Mucosa of stomach (tissue), 1 donor: Measurements from ENCODE around the gene RAD51B.
"Not testable (repeated sequence)": the region's sequence is repeated elsewhere in the genome, so short reads cannot be mapped to it uniquely, and the experiment has no call there.

Experiments
- H3K27me3 ChIP-seq: one replicate; pipeline ENCODE4 v1.7.0; 2013; ENCODE audit warnings: mild to moderate bottlenecking, low read length; ENCODE audit not compliant: control insufficient read depth, insufficient read depth
- H3K36me3 ChIP-seq: one replicate; pipeline ENCODE4 v1.7.0; 2013; ENCODE audit warnings: low read length; ENCODE audit not compliant: control insufficient read depth, insufficient read depth
- H3K4me1 ChIP-seq: one replicate; pipeline ENCODE4 v1.7.0; 2013; ENCODE audit warnings: mild to moderate bottlenecking, low read length; ENCODE audit not compliant: control insufficient read depth, insufficient read depth
- H3K4me3 ChIP-seq: one replicate; pipeline ENCODE4 v1.7.0; 2013; ENCODE audit warnings: low read length
- H3K9ac ChIP-seq: one replicate; pipeline ENCODE4 v1.7.0; 2013; ENCODE audit warnings: mild to moderate bottlenecking, low read length, moderate library complexity
- H3K9me3 ChIP-seq: one replicate; pipeline ENCODE4 v1.7.0; 2013; ENCODE audit warnings: mild to moderate bottlenecking, low read length, moderate library complexity; ENCODE audit not compliant: control insufficient read depth
- donor health status: Pancreatic carcinoma.

RAD51B gene

DNA sequence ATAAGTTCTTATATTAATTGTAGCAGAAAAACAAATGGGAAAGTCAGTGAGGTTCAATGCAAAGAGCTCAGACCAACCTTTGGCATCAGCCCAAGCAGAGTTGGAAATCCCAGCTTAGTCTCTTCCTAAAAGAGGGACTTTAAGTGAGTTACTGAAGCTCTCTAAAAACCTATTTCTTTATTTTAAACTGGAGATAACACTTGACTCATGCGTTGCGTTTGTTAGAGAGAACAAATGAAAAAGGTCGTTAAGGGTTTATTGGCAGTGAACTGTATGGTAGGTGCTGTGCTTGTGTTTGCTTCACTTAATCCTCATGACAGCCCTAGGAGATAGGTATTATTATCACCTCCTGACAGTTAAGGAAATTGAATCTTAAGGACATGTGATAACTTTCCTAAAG is 396.5 kb downstream of the RAD51B start:
- H3K27me3 ChIP-seq, result no peaks in the 10 kb centered on the region
- no peak overlapping the region for H3K9ac ChIP-seq
- H3K4me3 ChIP-seq, result no peak overlapping the region
- no peaks in the 10 kb centered on the region for H3K9me3 ChIP-seq
- H3K36me3 ChIP-seq, result no peaks in the 10 kb centered on the region
- peaks cover 10% of the 10 kb centered on the region for H3K4me1 ChIP-seq

DNA sequence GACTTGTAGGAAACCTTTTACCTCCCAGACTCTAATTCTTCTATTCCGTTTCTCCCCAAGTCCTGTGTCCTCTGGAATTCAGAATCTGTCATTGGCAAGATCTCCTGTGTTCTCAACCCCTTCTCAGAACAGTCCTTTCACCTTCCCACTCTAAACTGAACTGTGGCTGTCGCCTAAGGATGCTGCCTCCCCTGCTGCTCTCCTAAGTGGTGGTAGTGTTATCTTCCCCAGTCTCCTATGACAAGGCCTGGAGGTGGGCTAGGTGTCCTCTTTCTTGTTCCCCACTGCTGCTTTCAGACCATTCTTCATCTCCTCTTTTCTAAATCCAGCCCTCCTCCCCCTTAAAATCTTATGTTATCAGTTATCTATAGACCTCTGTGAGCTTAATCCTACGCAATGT is 397.4 kb downstream of the RAD51B start:
- no peaks in the 10 kb centered on the region for H3K9me3 ChIP-seq
- H3K4me3 ChIP-seq, result no peak overlapping the region
- H3K9ac ChIP-seq, result no peak overlapping the region
- H3K27me3 ChIP-seq, result no peaks in the 10 kb centered on the region
- H3K4me1 ChIP-seq, result peaks cover 5% of the 10 kb centered on the region
- H3K36me3 ChIP-seq, result no peaks in the 10 kb centered on the region

DNA sequence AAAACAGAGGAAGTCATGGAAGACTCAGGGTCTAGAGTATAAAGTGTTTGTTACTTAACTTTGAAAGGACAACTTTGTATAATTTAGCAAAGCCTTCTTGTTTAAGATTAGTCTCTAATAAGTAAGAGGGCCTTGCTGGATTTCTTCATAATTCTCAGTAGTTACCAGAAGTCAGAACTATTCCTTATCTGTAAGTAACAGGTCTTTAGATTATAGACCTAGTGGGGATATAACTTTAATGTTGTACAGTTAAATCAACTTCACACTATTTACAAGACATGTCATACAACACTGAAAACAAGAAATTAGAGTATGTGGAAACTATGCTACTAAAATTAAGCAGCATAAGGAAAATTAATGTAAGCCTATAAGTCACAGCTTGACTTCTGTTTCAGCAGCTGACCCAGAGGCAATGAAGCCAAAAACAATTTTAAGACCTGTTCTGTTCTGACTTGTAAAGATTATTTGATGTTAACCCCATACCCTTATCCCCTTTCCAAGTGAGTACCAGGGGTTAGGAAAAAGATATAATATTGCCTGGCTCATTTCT is 398.3 kb downstream of the RAD51B start:
- Histone ChIP-seq H3K4me1 (peaks cover 5% of the 10 kb centered on the region), H3K36me3 (no peaks in the 10 kb centered on the region), H3K9me3 (no peaks in the 10 kb centered on the region), H3K9ac (no peak overlapping the region), H3K4me3 (no peak overlapping the region), H3K27me3 (no peaks in the 10 kb centered on the region)

DNA sequence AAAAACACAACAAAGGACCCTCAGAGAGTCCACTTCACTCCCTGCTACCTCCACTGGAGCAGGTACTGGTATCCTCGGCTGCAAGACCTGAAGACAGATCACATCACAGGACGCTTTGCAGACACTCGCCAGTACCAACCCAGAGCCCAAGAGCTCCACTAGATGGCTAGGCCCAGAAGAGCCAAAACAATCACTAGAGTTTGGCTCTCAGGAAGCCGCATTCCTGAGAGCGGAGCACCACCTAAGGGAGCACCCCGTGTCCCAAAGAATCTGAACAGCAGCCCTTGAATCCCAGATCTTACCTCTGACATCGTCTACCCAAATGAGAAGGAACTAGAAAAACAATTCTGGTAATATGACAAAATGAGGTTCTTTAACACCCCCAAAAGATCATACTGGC is 399.8 kb downstream of the RAD51B start:
- H3K4me1 ChIP-seq, result peaks cover 5% of the 10 kb centered on the region
- no peaks in the 10 kb centered on the region for H3K27me3 ChIP-seq
- no peaks in the 10 kb centered on the region for H3K36me3 ChIP-seq
- H3K9ac ChIP-seq, result no peak overlapping the region
- no peaks in the 10 kb centered on the region for H3K9me3 ChIP-seq
- H3K4me3 ChIP-seq, result no peak overlapping the region

DNA sequence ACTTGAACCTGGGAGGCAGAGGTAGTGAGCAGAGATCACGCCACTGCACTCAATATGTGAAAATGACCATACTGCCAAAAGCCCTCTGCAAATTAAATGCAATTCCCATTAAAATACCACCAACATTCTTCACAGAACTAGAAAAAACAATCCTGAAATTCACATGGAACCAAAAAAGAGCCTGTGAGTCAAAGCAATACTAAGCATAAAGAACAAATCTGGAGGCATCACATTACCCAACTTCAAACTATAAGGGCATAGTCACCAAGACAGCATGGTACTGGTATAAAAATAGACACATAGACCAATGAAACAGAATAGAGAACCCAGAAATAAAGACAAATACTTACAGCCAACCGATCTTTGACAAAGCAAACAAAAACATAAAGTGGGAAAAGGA is 401.5 kb downstream of the RAD51B start:
- H3K4me1 ChIP-seq, H3K4me3 ChIP-seq, H3K36me3 ChIP-seq, H3K9me3 ChIP-seq, H3K27me3 ChIP-seq, H3K9ac ChIP-seq: not testable (repeated sequence)

DNA sequence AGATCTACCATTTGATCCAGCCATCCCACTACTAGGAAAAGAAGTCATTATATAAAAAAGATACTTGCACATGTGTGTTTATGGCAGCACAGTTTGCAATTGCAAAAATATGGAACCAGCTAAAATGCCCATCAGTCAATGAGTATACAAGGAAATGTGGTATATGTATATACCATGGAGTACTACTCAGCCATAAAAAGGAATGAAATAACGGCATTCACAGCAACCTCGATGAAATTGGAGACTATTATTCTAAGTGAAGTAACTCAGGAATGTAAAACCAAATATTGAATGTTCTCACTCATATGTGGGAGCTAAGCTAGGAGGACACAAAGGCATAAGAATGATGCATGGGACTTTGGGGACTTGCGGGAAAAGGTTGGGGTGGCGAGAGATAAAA is 402.6 kb downstream of the RAD51B start:
- Histone ChIP-seq H3K4me1 (no peaks in the 10 kb centered on the region), H3K9ac (no peak overlapping the region), H3K27me3 (no peaks in the 10 kb centered on the region), H3K4me3 (no peak overlapping the region), H3K36me3 (no peaks in the 10 kb centered on the region), H3K9me3 (no peaks in the 10 kb centered on the region)

DNA sequence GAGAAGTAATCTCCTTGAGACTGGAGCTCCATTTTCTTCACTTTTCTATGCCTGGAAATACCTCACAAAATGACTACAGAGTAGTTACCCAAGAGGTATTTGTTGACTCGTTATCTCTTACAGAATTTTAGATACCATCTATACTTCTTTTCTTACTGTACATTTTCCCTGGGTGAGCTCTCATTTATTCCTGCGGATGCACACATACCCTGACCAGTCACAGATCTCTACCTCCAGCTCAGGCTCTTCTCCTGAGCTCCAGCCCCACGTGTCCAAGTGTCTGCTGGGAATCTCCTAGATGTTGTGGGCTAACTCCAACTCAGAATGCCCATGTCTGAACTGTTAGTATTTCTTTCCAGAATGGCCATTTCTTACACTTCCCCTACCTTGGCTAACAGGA is 403.1 kb downstream of the RAD51B start:
- H3K9ac ChIP-seq, result no peak overlapping the region
- no peaks in the 10 kb centered on the region for H3K36me3 ChIP-seq
- H3K9me3 ChIP-seq, result no peaks in the 10 kb centered on the region
- H3K4me3 ChIP-seq, result no peak overlapping the region
- no peaks in the 10 kb centered on the region for H3K4me1 ChIP-seq
- H3K27me3 ChIP-seq, result no peaks in the 10 kb centered on the region

DNA sequence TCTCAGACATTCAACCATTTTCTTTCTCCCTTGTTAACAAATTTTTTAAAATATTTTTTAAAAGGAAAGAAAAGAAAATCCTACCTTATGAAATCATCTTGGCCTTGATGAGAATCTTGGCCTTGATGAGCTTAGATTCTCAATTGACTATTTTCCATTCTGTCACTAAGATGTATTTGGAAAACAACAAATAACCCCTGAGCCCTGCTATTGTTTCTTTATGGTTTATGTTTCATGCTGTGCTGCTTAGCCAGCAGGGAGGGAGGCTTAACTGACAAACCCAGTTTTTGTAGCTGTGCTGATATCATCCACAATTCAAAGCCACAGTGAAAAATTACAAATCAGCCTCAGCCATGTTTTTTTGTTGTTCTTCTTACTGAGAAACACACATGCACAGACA is 404.1 kb downstream of the RAD51B start:
- Histone ChIP-seq H3K4me1 (no peaks in the 10 kb centered on the region), H3K4me3 (no peak overlapping the region), H3K27me3 (no peaks in the 10 kb centered on the region), H3K36me3 (no peaks in the 10 kb centered on the region), H3K9ac (no peak overlapping the region), H3K9me3 (no peaks in the 10 kb centered on the region)

DNA sequence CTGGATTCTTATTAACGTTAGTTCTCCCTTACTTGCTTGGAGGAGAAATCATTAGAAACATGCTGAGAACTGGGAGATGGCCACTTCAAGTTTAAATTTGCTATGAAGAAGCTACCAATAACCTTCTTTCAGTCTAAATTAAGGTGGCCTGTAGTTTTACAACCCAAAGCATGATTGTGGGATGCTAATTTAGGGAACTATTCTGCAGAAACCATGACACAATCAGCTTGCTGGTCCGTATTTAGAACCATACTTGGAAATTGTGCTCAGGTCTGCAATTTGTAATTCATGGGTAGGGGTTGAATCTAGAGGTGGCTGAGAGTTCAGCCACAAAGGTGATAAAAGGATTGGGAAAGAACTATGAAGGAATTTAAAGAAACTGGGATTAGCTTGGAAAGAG is 405.7 kb downstream of the RAD51B start:
- Histone ChIP-seq H3K4me3 (no peak overlapping the region), H3K9me3 (no peaks in the 10 kb centered on the region), H3K9ac (no peak overlapping the region), H3K4me1 (no peaks in the 10 kb centered on the region), H3K36me3 (no peaks in the 10 kb centered on the region), H3K27me3 (no peaks in the 10 kb centered on the region)

DNA sequence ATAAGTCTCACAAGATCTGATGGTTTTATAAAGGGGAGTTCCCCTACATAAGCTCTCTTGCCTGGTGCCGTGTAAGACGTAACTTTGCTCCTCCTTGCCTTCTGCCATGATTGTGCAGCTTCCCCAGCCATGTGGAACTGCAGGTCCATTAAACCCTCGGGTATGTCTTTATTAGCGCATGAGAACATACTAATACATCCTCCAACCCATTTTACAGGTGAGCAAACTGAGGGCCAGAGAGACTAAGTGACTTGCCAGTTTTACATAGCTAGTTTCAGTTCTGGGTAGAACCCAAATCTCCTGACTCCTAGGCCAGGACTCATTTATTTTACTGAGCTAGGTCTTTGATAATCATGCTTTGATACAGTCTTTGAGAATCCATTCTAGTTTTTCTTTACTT is 406.9 kb downstream of the RAD51B start:
- H3K4me3 ChIP-seq, result no peak overlapping the region
- no peak overlapping the region for H3K9ac ChIP-seq
- no peaks in the 10 kb centered on the region for H3K36me3 ChIP-seq
- no peaks in the 10 kb centered on the region for H3K27me3 ChIP-seq
- H3K9me3 ChIP-seq, result no peaks in the 10 kb centered on the region
- H3K4me1 ChIP-seq, result peaks cover 9% of the 10 kb centered on the region

DNA sequence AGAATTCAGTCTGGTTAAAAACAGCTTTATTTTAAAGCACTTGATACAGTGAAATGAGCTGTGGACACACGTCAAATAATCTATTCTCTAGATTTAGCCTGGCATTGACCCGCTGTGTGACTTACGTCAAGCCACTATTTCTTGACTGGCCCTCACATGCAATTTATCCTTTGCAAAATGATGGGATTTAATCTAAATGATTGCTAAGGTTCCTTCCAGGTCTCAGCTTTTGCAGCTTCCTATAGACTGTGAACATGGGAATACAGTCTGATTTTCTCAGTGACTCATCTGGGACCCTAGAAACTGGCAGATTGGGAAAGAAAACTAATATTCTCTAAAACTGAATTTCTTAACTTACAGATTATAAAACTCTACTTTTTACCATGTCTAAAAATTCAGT is 409.1 kb downstream of the RAD51B start:
- Histone ChIP-seq H3K36me3 (no peaks in the 10 kb centered on the region), H3K9ac (no peak overlapping the region), H3K9me3 (no peaks in the 10 kb centered on the region), H3K4me1 (peaks cover 30% of the 10 kb centered on the region), H3K4me3 (no peak overlapping the region), H3K27me3 (no peaks in the 10 kb centered on the region)

DNA sequence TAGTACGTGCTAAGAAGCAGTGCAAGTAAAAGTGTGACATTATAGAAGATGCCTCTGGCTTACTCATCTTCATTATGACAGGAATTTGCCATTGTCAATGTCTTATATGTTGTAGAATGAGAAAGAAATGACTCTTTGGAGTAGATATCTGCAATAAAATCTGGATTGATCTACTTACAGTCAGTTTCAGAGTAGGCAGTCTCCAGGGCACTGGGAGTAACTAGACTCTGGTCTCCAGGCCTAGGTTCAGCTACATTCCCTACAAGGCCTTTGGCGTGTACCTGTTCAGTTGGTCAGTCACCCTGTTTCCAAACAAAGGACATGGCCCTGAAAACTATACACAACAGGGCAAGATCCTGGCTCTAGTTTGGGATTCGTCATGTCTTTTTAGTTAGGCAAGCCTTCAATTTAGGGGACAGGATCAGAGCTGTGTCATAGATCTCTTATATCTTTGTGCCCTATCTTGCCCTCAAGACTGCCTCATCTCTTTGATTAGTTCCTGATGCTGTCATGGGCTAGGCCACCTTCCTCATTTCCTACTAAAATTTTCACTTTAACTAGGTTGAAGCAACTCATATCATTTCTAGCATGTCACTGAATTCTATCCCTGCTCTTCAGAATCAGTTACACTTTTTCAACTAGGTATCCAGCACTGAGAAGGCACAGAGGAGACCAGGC is 410.0 kb downstream of the RAD51B start:
- Histone ChIP-seq H3K4me1 (peaks cover 39% of the 10 kb centered on the region), H3K4me3 (no peak overlapping the region), H3K9ac (no peak overlapping the region), H3K9me3 (no peaks in the 10 kb centered on the region), H3K27me3 (no peaks in the 10 kb centered on the region), H3K36me3 (no peaks in the 10 kb centered on the region)
